AG09309 (cell line): ENCODE measurements around the gene CLIC5.

Experiments used
- DNase-seq: peaks from one replicate; pipeline ENCODE4 v3.0.0-alpha.2; 2010; ENCODE audit warnings: low read depth
- H3K4me3 ChIP-seq: 2 replicates; pipeline ENCODE4 v1.5.1; 2011; ENCODE audit warnings: mild to moderate bottlenecking, low read depth, low read length, moderate library complexity; ENCODE audit not compliant: control insufficient read depth
- TF ChIP-seq, protein P1 (sequence below): IDR thresholded peaks from 2 replicates; pipeline ENCODE4 v1.5.1; 2011; ENCODE audit warnings: mild to moderate bottlenecking, low read depth, low read length, inconsistent platforms; ENCODE audit not compliant: insufficient read depth, control insufficient read depth; ENCODE audit errors: missing control alignments

CLIC5 gene

DNA sequence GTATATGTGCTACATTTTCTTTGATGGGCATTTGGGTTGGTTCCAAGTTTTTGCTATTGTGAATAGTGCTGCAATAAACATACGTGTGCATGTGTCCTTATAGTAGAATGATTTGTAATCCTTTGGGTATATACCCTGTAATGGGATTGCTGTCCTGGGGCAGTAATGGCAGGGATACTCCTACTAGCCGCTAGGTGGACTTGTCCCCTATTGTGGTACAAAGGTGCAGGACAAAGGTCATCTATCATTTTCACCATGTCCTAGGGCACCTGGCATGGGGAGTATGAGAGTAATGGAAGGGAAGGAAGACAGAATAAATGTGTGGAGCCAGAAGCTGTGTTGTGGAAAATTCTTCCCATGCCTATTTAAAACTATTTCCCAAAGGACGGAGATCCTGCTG lies 174.6 kb downstream of the CLIC5 start:
- TF ChIP-seq, protein P1, sequence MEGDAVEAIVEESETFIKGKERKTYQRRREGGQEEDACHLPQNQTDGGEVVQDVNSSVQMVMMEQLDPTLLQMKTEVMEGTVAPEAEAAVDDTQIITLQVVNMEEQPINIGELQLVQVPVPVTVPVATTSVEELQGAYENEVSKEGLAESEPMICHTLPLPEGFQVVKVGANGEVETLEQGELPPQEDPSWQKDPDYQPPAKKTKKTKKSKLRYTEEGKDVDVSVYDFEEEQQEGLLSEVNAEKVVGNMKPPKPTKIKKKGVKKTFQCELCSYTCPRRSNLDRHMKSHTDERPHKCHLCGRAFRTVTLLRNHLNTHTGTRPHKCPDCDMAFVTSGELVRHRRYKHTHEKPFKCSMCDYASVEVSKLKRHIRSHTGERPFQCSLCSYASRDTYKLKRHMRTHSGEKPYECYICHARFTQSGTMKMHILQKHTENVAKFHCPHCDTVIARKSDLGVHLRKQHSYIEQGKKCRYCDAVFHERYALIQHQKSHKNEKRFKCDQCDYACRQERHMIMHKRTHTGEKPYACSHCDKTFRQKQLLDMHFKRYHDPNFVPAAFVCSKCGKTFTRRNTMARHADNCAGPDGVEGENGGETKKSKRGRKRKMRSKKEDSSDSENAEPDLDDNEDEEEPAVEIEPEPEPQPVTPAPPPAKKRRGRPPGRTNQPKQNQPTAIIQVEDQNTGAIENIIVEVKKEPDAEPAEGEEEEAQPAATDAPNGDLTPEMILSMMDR, result no peak
- no peak for DNase-seq
- no peak overlapping the region for H3K4me3 ChIP-seq

DNA sequence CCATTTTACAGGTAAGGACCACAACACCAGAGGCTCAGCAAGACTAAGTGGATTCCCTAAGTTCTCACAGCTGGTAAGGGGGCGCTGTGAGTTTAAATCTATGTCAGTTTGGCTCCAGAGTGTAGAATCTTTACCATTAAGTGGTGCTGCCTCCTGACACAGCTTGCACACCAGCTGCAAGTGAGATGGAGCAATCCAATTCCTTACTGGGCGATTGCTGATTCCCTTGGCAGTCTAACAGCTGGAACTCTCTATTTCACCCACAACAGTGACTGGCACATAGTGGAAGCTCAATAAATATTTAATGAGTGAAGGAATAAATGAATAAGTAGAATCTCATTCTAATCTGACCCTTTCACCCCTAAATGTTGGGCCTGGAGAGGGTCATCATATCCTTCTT lies 176.7 kb downstream of the CLIC5 start:
- no peak for DNase-seq
- no peak overlapping the region for H3K4me3 ChIP-seq
- TF ChIP-seq, protein P1, result no peak

DNA sequence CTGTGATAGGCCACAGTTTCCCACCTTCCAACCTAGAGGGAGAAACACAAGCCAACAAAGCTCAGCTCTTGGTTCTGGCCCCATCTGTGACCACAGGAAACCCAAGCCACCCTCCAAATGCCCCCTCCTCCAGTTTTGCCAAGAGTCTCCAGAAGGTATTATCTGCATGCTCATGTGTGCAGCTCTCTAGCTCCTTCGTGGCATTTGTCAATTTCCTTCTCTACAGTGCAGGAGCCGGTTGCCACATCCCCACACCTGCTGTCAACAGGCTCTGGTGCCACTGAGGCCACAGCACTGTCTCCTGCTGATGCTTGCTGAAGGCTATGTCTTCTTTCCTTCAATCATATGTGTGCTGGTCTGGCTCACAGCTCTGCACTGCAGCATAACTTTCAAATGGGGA lies 177.2 kb downstream of the CLIC5 start:
- TF ChIP-seq, protein P1, result no peak
- no peak overlapping the region for H3K4me3 ChIP-seq
- no peak for DNase-seq

DNA sequence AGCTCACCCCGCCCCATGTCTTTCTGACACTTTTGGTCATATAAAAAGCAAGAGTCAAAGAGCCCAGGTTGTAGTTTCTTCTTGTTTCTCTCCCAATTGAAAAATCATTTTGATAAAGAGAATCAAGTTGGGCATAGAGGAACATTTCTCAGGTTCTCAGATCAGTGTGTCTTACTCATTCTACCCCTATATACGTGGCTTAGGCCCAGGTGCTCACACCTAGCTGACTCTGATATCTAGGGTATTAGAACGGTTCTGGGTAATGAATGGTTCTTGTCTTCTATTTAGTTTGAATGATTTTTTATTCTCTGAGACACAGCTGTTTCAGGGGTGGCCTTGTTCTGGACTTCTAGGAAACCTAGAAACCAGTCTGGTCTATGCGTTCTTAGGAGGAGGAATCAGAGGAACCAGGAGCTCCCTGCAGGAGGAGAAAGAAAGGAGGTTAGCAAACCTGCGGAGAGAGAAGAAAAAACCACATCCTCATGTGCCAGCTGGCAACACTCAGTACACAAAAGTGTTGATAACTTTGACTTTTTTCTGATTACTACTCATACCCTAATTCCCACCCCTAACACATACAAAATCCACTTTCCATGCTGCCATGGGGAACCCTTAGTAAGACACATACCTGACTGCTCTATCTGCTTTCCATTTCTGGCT lies 178.0 kb downstream of the CLIC5 start:
- DNase-seq, result no peak
- no peak overlapping the region for H3K4me3 ChIP-seq
- TF ChIP-seq, protein P1, result no peak

DNA sequence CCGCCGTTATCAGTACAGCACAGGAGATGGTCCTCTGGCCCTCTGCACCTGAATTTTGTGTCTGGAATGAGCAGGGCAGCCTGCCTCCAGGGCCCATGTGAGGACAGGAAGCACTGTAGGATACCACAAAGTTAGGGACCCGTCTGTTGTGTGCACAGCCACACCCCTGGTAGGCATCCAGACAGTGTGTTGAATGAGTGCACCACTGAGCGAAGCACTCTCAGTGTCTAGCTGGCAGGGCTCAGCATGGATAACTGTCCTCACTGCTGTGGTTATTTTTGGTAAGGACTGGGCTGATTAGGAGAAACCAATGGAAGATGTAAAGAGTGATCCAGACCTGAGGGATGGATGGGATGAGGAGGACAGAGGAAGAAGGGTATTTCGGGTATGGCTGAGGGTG lies 178.7 kb downstream of the CLIC5 start:
- TF ChIP-seq, protein P1, result no peak
- no peak overlapping the region for H3K4me3 ChIP-seq

DNA sequence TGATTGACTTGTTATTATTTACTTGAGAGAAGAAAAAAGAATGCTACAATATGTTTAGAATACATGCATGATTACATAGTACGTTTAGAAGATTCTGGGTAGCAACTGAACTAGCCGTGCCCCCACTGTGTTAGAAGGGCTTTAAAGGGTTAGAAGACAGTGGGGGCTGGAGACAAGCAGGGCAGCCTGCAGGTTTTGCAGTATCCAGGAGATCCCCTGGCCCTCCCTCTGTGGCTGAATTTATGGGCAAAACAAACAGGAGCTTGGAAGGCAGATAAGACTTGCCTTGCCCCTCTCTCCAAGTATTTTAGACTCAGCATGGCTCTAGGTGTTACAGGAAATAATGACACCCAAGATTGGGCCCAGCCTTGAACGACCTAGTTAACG lies 179.2 kb downstream of the CLIC5 start:
- H3K4me3 ChIP-seq, result no peak overlapping the region
- TF ChIP-seq, protein P1, result no peak
- DNase-seq, result no peak

More for the DNA sequence above, 178.7 kb downstream of the CLIC5 start:
- DNase-seq, result no peak
